ENCODE measurements around the gene GREM1. TPM values are rescaled to one million over a fixed set of nuclear protein-coding genes. Genes with fewer than 3 reads are reported as not detected.

The GREM1 gene
- total and polyA plus RNA-seq, 2 donors (not counting 3 experiments of a cell fraction or from before 2014, with no cell fraction given): not detected

DNA sequence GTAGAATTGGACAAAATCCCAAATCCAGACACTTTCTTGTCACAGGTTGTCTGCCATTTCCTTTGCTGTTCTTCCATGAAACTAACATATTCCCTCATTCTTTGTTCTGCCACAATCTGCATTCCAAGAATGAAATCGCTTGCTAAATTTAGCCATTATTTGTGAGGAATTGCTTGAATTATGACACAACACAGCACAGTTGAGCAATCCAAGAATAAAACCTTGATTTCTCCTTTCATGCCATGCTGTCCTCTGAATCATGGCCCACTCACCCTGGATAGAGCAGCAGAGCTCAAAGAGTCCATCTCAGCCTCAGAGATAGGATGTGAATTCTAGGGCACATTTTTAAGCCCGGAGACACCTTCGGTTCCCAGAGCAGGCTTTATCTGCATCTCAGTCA lies 35.2 kb upstream of the GREM1 start:
- Histone ChIP-seq H3K9me1 (replicated peaks; ENCODE audit: control insufficient read depth, extremely low read depth, insufficient read depth, low read length) (no peaks in the 10 kb centered on the region), H3K9me3 (replicated peaks; ENCODE audit: control insufficient read depth, insufficient read depth, low read length) (no peaks in the 10 kb centered on the region), H4K20me1 (replicated peaks; ENCODE audit: control insufficient read depth, extremely low read depth, insufficient read depth, low read length) (no peaks in the 10 kb centered on the region), H2AFZ (ENCODE audit: low read depth, low read length) (no peak overlapping the region), H3K4me2 (ENCODE audit: insufficient read depth, low read length) (no peak overlapping the region), H3K36me3 (ENCODE audit: control insufficient read depth in 2 of 2, extremely low read depth in 1 of 2, insufficient read depth in 2 of 2, low read length in 2 of 2) (no peaks in the 10 kb centered on the region), H3K27me3 (ENCODE audit: control insufficient read depth in 2 of 2, insufficient read depth in 2 of 2, low read length in 2 of 2) (no peaks in the 10 kb centered on the region), H3K79me2 (ENCODE audit: control insufficient read depth, insufficient read depth, low read length) (no peaks in the 10 kb centered on the region), H3K9ac (replicated peaks; ENCODE audit: extremely low read depth, insufficient read depth, low read length) (no peak overlapping the region), H3K4me1 (ENCODE audit: control insufficient read depth, extremely low read depth, insufficient read depth, low read length) (peaks cover 2% of the 10 kb centered on the region), H3K27ac (ENCODE audit: insufficient read depth, low read depth, low read length) (no peak overlapping the region), H3K4me3 (replicated peaks in 1 of 3; ENCODE audit: insufficient read depth in 1 of 3, low read depth in 1 of 3, low read length in 3 of 3) (no peak overlapping the region)
- intact Hi-C loops (cut with micrococcal nuclease) (no loop called here), dilution Hi-C loops (cut with MboI; ENCODE audit: extremely low pct_ligation_motif_present, low sequenced_read_pairs) (loop anchor here (25.0 kb wide), 1 partner anchor 305 kb away; no protein-coding TSS in a partner anchor)
- TF ChIP-seq EZH2 (IDR thresholded peaks at IDR 0.05; ENCODE audit: borderline replicate concordance, low read depth, low read length, severe bottlenecking) (no peak), POLR2AphosphoS5 (IDR thresholded peaks at IDR 0.05; ENCODE audit: insufficient read depth, low read depth, low read length) (no peak)
- BruUV-seq (replicated peaks): no TSS peak
- no peak for DNase-seq (ENCODE audit: low read depth, low spot score)
- POLR2A ChIA-PET: no interaction called here
- CTCF ChIA-PET: interaction anchor here (0.6 to 2.6 kb wide), 4 partner anchors 20 to 274 kb away, joined by 3 to 11 read pairs (median 4); partner anchors contain the start of gene SCG5
- no peak for FAIRE-seq

- ChIA-PET CTCF (interaction anchor here (0.6 to 2.6 kb wide), 5 partner anchors 21 to 273 kb away, joined by 3 to 11 read pairs (median 4); partner anchors contain the start of gene SCG5), POLR2A (no interaction called here)
- no TSS peak for BruUV-seq (replicated peaks)
- dilution Hi-C loops (cut with MboI; ENCODE audit: extremely low pct_ligation_motif_present, low sequenced_read_pairs): loop anchor here (25.0 kb wide), 1 partner anchor 304 kb away; no protein-coding TSS in a partner anchor
- Histone ChIP-seq H3K4me3 (replicated peaks in 1 of 3; ENCODE audit: insufficient read depth in 1 of 3, low read depth in 1 of 3, low read length in 3 of 3) (no peak overlapping the region), H3K4me2 (ENCODE audit: insufficient read depth, low read length) (no peak overlapping the region), H3K9me1 (replicated peaks; ENCODE audit: control insufficient read depth, extremely low read depth, insufficient read depth, low read length) (no peaks in the 10 kb centered on the region), H3K36me3 (ENCODE audit: control insufficient read depth in 2 of 2, extremely low read depth in 1 of 2, insufficient read depth in 2 of 2, low read length in 2 of 2) (no peaks in the 10 kb centered on the region), H3K9ac (replicated peaks; ENCODE audit: extremely low read depth, insufficient read depth, low read length) (no peak overlapping the region), H3K9me3 (replicated peaks; ENCODE audit: control insufficient read depth, insufficient read depth, low read length) (no peaks in the 10 kb centered on the region), H4K20me1 (replicated peaks; ENCODE audit: control insufficient read depth, extremely low read depth, insufficient read depth, low read length) (no peaks in the 10 kb centered on the region), H3K27ac (ENCODE audit: insufficient read depth, low read depth, low read length) (no peak overlapping the region), H3K79me2 (ENCODE audit: control insufficient read depth, insufficient read depth, low read length) (no peaks in the 10 kb centered on the region), H2AFZ (ENCODE audit: low read depth, low read length) (no peak overlapping the region), H3K27me3 (ENCODE audit: control insufficient read depth in 2 of 2, insufficient read depth in 2 of 2, low read length in 2 of 2) (no peaks in the 10 kb centered on the region), H3K4me1 (ENCODE audit: control insufficient read depth, extremely low read depth, insufficient read depth, low read length) (peaks cover 2% of the 10 kb centered on the region)
- FAIRE-seq (no peak), DNase-seq (ENCODE audit: low read depth, low spot score) (no peak)
- intact Hi-C loops (cut with micrococcal nuclease): no loop called here
- TF ChIP-seq FOS (IDR thresholded peaks at IDR 0.05; ENCODE audit: borderline replicate concordance, insufficient read depth, low read length) (no peak), MYC (IDR thresholded peaks at IDR 0.05; ENCODE audit: low read depth, low read length) (no peak), EZH2 (IDR thresholded peaks at IDR 0.05; ENCODE audit: borderline replicate concordance, low read depth, low read length, severe bottlenecking) (no peak), JUN (IDR thresholded peaks at IDR 0.05; ENCODE audit: borderline replicate concordance, insufficient read depth, insufficient read length, low read depth) (no peak), POLR2AphosphoS5 (IDR thresholded peaks at IDR 0.05; ENCODE audit: insufficient read depth, low read depth, low read length) (no peak), GATA2 (IDR thresholded peaks at IDR 0.05; ENCODE audit: insufficient read depth, insufficient read length, low read depth, low read length) (no peak), POLR2A (IDR thresholded peaks at IDR 0.05; ENCODE audit: low read depth, low read length) (no peak)
- TF ChIP-seq, protein P1, sequence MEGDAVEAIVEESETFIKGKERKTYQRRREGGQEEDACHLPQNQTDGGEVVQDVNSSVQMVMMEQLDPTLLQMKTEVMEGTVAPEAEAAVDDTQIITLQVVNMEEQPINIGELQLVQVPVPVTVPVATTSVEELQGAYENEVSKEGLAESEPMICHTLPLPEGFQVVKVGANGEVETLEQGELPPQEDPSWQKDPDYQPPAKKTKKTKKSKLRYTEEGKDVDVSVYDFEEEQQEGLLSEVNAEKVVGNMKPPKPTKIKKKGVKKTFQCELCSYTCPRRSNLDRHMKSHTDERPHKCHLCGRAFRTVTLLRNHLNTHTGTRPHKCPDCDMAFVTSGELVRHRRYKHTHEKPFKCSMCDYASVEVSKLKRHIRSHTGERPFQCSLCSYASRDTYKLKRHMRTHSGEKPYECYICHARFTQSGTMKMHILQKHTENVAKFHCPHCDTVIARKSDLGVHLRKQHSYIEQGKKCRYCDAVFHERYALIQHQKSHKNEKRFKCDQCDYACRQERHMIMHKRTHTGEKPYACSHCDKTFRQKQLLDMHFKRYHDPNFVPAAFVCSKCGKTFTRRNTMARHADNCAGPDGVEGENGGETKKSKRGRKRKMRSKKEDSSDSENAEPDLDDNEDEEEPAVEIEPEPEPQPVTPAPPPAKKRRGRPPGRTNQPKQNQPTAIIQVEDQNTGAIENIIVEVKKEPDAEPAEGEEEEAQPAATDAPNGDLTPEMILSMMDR (IDR thresholded peaks at IDR 0.05; ENCODE audit: extremely low read depth in 1 of 2, insufficient read depth in 1 of 2, low read depth in 1 of 2, low read length in 2 of 2): no peak
- TF ChIP-seq, protein P2, sequence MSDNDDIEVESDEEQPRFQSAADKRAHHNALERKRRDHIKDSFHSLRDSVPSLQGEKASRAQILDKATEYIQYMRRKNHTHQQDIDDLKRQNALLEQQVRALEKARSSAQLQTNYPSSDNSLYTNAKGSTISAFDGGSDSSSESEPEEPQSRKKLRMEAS (IDR thresholded peaks at IDR 0.05; ENCODE audit: insufficient read depth, insufficient read length): no peak
Observed at GRCh38 chr15:32682977-32683630, 34.7 kb upstream of the GREM1 start.

Data from endothelial cell of umbilical vein (primary cell).